NB4 (cell line): ENCODE measurements around the gene LACTB.

Source experiments
- CTCF ChIP-seq: IDR thresholded peaks from one replicate; pipeline ENCODE4 v1.5.1; 2012; ENCODE audit warnings: low read depth, low read length
- POLR2A ChIP-seq: IDR thresholded peaks from 2 replicates; pipeline ENCODE4 v1.6.1; 2011; ENCODE audit warnings: mild to moderate bottlenecking; ENCODE audit not compliant: insufficient read length; ENCODE audit errors: extremely low read depth

DNA sequence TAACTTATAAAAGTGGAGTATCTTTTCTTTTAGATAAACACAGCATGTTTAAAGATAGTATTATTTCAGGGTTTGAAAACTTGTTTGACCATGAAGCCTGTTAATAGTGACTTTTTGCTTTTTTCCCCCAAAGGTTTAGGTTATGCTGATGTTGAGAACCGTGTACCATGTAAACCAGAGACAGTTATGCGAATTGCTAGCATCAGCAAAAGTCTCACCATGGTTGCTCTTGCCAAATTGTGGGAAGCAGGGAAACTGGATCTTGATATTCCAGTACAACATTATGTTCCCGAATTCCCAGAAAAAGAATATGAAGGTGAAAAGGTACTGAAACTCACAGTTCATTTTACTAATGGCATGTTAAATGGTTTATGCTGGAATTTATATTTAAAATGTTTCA is 5.1 kb downstream of the LACTB start:
- TF ChIP-seq CTCF (no peak), POLR2A (no peak)
